ENCODE measurements around the gene IGLON5. TPM values are rescaled to one million over a fixed set of nuclear protein-coding genes. Genes with fewer than 3 reads are reported as not detected.

Gene IGLON5
- under 1 TPM; 0.12 to 0.16 TPM for total RNA-seq

DNA sequence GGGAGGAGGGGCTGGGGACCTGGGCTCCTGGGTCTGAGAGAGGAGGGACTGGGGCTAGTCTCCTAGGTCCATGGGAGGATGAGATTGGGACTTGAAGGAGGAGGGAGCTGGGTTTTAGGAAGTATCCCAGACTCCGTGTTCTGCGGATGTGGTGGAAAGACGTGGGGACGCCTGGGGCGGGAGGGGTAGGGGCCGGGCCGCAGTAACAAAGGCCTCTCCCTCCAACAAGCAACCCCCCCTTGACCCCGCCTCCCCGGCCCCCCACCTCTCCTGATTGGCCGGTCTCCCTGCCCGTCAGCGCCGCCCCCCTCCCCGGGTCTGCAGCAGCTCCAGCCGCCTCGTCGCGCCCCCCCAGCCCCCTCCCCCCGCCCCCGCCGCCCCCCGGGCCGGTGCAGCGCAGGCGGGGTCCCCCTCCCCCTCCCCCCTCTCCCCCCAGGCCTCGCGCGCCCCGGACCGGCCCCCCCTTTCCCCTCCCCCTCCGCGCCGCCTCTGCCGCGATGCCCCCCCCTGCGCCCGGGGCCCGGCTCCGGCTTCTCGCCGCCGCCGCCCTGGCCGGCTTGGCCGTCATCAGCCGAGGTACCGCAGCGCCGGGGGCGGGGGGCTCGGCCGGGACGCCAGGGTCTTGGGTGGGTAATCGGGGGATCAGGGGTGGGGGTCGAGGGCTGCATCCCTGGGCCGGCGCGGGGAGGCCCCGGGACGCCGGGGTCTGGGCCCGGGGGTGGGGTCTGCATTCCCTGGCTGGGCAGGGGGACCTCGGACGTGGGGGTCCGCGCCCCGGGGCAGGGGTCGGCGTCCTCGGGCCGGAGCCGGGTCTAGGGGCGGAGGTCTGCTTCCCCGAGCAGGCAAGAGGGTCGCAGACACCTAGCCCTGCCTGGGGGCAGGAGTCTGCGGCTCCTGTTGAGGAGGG lies at the start of gene IGLON5:
IGLON5 (plus strand) TSS at position 294 of the 907 bp plus-strand sequence; CDS start at position 498, 204 bp downstream.
- no peak within 1 kb of the TSS for H3K9ac ChIP-seq (ENCODE audit: low read depth in 2 of 2, low read length in 2 of 2)
- no peaks in the 10 kb centered on the region for H3K36me3 ChIP-seq
- TF ChIP-seq, protein P1, sequence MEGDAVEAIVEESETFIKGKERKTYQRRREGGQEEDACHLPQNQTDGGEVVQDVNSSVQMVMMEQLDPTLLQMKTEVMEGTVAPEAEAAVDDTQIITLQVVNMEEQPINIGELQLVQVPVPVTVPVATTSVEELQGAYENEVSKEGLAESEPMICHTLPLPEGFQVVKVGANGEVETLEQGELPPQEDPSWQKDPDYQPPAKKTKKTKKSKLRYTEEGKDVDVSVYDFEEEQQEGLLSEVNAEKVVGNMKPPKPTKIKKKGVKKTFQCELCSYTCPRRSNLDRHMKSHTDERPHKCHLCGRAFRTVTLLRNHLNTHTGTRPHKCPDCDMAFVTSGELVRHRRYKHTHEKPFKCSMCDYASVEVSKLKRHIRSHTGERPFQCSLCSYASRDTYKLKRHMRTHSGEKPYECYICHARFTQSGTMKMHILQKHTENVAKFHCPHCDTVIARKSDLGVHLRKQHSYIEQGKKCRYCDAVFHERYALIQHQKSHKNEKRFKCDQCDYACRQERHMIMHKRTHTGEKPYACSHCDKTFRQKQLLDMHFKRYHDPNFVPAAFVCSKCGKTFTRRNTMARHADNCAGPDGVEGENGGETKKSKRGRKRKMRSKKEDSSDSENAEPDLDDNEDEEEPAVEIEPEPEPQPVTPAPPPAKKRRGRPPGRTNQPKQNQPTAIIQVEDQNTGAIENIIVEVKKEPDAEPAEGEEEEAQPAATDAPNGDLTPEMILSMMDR (IDR thresholded peaks at IDR 0.05), result no peak
- intact Hi-C loops (cut with DNase I), result no loop called here
- peaks cover 4% of the 10 kb centered on the region for H3K27me3 ChIP-seq
- no peaks in the 10 kb centered on the region for H3K9me3 ChIP-seq
- H3K4me1 ChIP-seq, result no peaks in the 10 kb centered on the region
- H3K27ac ChIP-seq, result no peak within 1 kb of the TSS
- DNase-seq, result no peak
- H3K4me3 ChIP-seq, result no peak within 1 kb of the TSS

DNA sequence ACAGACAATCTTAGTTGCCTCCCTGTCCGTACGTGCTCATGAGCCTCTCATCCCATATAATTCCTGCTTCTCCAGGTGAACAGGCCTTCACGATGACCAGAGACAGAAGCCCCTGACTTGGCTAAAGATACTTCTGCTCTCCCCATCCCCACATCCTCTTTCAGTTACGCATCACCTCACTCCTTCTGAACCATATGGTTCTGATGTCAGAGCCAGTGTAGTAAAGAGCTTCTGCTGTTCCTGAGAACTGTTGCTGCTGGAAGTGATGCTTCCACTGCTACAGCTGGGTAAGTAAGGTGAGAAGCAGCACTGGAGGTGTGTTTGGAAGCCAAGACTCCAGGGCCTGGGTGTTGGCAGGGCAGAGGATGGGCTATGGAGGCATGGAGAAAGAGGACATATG lies 47.6 kb upstream of the IGLON5 start:
- no peaks in the 10 kb centered on the region for H3K9me3 ChIP-seq
- no peak overlapping the region for H3K4me3 ChIP-seq
- no peaks in the 10 kb centered on the region for H3K36me3 ChIP-seq
- intact Hi-C loops (cut with DNase I), result no loop called here
- H3K4me1 ChIP-seq, result no peaks in the 10 kb centered on the region
- no peak for DNase-seq
- H3K27me3 ChIP-seq, result no peaks in the 10 kb centered on the region
- TF ChIP-seq, protein P1 (IDR thresholded peaks at IDR 0.05), result no peak
- no peak overlapping the region for H3K27ac ChIP-seq
- no peak overlapping the region for H3K9ac ChIP-seq (ENCODE audit: low read depth in 2 of 2, low read length in 2 of 2)

DNA sequence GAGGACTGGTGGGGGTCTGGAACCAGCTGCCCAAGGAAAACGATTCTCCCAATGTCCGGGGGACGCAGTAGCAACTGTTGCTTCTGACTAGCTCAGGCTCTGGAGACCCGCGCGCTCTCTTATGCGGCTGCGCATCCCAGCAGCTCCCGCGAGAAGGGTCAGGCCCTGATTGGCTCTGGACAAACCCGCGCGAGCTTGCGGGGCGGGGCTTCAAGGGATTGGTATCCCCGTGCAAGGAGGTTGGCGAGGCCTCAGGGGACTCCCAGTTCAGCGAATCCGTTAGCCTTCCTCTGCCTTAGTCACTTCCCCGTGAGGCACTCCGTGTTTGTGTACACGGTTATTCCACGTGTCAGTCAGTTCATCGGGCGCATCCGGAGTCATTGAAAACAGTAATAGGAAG lies 40.4 kb upstream of the IGLON5 start:
- Histone ChIP-seq H3K36me3 (no peaks in the 10 kb centered on the region), H3K4me3 (no peak overlapping the region), H3K9me3 (no peaks in the 10 kb centered on the region), H3K27ac (no peak overlapping the region), H3K9ac (ENCODE audit: low read depth in 2 of 2, low read length in 2 of 2) (no peak overlapping the region), H3K4me1 (no peaks in the 10 kb centered on the region), H3K27me3 (no peaks in the 10 kb centered on the region)
- DNase-seq, result no peak
- TF ChIP-seq, protein P1 (IDR thresholded peaks at IDR 0.05), result no peak
- intact Hi-C loops (cut with DNase I), result no loop called here

DNA sequence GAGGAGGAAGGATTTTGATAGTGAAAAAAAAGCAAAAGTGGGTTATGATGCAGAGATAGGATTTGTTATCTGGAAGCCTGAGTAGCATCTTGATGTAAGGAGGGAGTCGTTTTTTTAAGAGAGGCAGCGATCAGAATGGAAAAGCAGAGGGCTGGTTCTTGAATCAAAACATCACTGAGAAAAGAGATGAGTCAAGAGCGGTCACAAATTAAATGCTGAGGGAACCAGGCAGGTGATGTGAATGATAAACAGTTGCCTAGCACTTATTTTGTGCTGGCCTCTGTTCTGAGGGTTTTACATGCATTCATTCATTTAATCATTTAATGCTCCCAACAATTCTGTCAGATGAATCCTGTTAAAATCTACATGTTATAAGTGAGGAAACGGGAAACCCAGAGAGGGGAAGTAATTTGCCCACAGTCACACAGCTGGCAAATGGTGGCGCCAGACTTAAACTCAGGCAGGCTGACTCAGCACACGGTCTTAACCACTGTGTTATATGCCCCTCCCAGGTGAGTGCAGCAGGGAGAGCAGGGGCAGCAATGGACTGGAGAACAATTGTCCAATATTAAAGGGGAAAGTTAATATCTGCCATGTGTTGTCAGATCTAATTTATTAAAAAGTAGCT lies 39.1 kb upstream of the IGLON5 start:
- no peaks in the 10 kb centered on the region for H3K4me1 ChIP-seq

DNA sequence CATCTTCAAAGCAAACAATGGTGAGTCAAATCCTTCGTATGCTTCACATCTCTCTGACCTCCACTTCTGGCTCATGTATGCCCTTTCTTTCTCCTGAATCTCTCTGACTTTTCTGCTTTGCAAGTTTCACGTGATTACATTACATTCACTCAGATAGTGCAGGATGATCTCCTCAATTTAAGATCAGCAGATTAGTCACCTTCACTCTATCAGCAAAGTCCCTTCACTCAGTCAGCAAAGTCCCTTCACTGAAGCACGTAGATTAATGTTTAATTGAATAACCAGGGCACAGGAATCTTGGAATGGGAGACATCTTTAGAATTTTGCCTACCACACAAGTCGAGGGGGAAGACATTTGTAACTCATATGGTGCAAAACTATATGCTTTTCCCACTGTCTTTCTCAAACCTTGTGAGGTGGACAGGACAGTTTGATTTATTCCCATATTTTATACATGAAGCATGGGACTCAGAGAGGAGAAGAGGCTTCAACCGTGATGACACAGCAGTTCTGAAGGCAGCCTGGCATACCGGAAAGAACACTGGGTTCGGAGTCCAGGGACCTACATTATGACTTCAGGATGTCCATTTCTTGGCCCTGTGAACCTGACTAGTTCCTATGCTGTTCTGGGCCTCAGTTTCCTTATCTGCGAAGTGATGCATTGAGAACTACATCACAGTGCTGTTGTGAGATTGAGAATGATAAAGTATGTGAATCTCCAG lies 37.2 kb upstream of the IGLON5 start:
- H3K36me3 ChIP-seq, result no peaks in the 10 kb centered on the region
- DNase-seq, result no peak
- H3K27me3 ChIP-seq, result no peaks in the 10 kb centered on the region
- no peaks in the 10 kb centered on the region for H3K9me3 ChIP-seq
- TF ChIP-seq, protein P1 (IDR thresholded peaks at IDR 0.05), result no peak
- intact Hi-C loops (cut with DNase I), result no loop called here
- no peaks in the 10 kb centered on the region for H3K4me1 ChIP-seq
- H3K9ac ChIP-seq (ENCODE audit: low read depth in 2 of 2, low read length in 2 of 2), result no peak overlapping the region
- H3K4me3 ChIP-seq, result no peak overlapping the region
- no peak overlapping the region for H3K27ac ChIP-seq

More for the DNA sequence above, 39.1 kb upstream of the IGLON5 start:
- intact Hi-C loops (cut with DNase I), result no loop called here
- H3K9ac ChIP-seq (ENCODE audit: low read depth in 2 of 2, low read length in 2 of 2), result no peak overlapping the region
- no peak for DNase-seq
- no peaks in the 10 kb centered on the region for H3K36me3 ChIP-seq
- H3K27me3 ChIP-seq, result no peaks in the 10 kb centered on the region
- H3K9me3 ChIP-seq, result no peaks in the 10 kb centered on the region
- no peak overlapping the region for H3K4me3 ChIP-seq
- H3K27ac ChIP-seq, result no peak overlapping the region
- TF ChIP-seq, protein P1 (IDR thresholded peaks at IDR 0.05), result no peak

All from colonic mucosa (tissue), 4 donors.